NCI-H82 (cell line): ENCODE measurements around the gene ATP13A2.
"Not testable (repeated sequence)": the region's sequence is repeated elsewhere in the genome, so short reads cannot be mapped to it uniquely, and the experiment has no call there.

Experiments used
- DNase-seq: peaks from one replicate; lab custom pipeline; 2025; lab: John Stamatoyannopoulos, UW

The ATP13A2 gene

GRCh38 chr1:16957731-16958130 is 54.0 kb downstream of the ATP13A2 start:
- no peak for DNase-seq

- DNase-seq, result no peak
Observed at GRCh38 chr1:16956775-16957174, 55.0 kb downstream of the ATP13A2 start.

GRCh38 chr1:16955186-16955585 is 56.5 kb downstream of the ATP13A2 start:
- no peak for DNase-seq

GRCh38 chr1:16954579-16954978 is 57.1 kb downstream of the ATP13A2 start:
- DNase-seq, result no peak

GRCh38 chr1:16952376-16952775 is 59.4 kb downstream of the ATP13A2 start:
- DNase-seq, result not testable (repeated sequence)

GRCh38 chr1:16949026-16949425 is 62.7 kb downstream of the ATP13A2 start:
- not testable (repeated sequence) for DNase-seq

GRCh38 chr1:16948282-16948891 is 63.3 kb downstream of the ATP13A2 start:
- DNase-seq, result not testable (repeated sequence)

- DNase-seq, result no peak
Observed at GRCh38 chr1:16946646-16947045, 65.1 kb downstream of the ATP13A2 start.

GRCh38 chr1:16946185-16946584 is 65.5 kb downstream of the ATP13A2 start:
- DNase-seq, result not testable (repeated sequence)

- not testable (repeated sequence) for DNase-seq
Observed at GRCh38 chr1:16945512-16945911, 66.2 kb downstream of the ATP13A2 start.

- no peak for DNase-seq
Observed at GRCh38 chr1:16944038-16944437, 67.7 kb downstream of the ATP13A2 start.

GRCh38 chr1:16939386-16940180 is 72.1 kb downstream of the ATP13A2 start:
- DNase-seq, result not testable (repeated sequence)

GRCh38 chr1:16938351-16939321 is 73.1 kb downstream of the ATP13A2 start:
- no peak for DNase-seq

GRCh38 chr1:16936580-16936979 is 75.1 kb downstream of the ATP13A2 start:
- DNase-seq, result not testable (repeated sequence)
